SK-N-SH (cell line): ENCODE results near the gene ZNF391. TPM values are rescaled to one million over a fixed set of nuclear protein-coding genes. Genes with fewer than 3 reads are reported as not detected.

Source experiments
- CTCF ChIA-PET: fragments of 300-600, 350-600 bp; formaldehyde crosslinking; extraction: SDS; loops from one replicate; lab custom pipeline; 2021; lab: Yijun Ruan, JAX
- POLR2A ChIA-PET: fragments of 350-600 bp; sonication (Branson Sonifier 250); formaldehyde crosslinking; extraction: SDS; loops from one replicate; lab custom pipeline; 2020; ENCODE audit warnings: antibody characterized with exemption, inconsistent platforms; lab: Yijun Ruan, JAX
- DNase-seq: peaks from one replicate; pipeline ENCODE4 v3.0.0; 2012
- H2AFZ ChIP-seq: fragments of 200-600 bp; sonication (generic); 2 replicates; pipeline ENCODE4 v1.8.1; 2016; ENCODE audit warnings: antibody characterized with exemption, mild to moderate bottlenecking, low read depth
- H3F3A ChIP-seq: fragments of 200-600 bp; sonication (generic); replicated peaks from 2 replicates; pipeline ENCODE3; 2016; ENCODE audit warnings: antibody characterized with exemption, mild to moderate bottlenecking; ENCODE audit not compliant: insufficient read depth
- H3K27ac ChIP-seq, 2 experiments: fragments of 200-500 bp in 1 of 2; fragments of 200-600 bp in 1 of 2; sonication (Bioruptor generic) in 1 of 2; sonication (generic), shearing (Covaris generic) in 1 of 2; 2 replicates each; pipeline versions ENCODE4 v1.5.1 to v1.6.1; 2014 to 2016; ENCODE audit warnings: low read depth in 2 of 2, inconsistent platforms in 1 of 2, low read length in 1 of 2, mild to moderate bottlenecking in 1 of 2, mixed read lengths in 1 of 2
- H3K27me3 ChIP-seq: fragments of 200-600 bp; sonication (generic), shearing (Covaris generic); 2 replicates; pipeline ENCODE4 v1.6.1; 2016; ENCODE audit warnings: mixed run types; ENCODE audit not compliant: insufficient read depth
- H3K36me3 ChIP-seq, 2 experiments: fragments of 200-500 bp in 1 of 2; fragments of 200-600 bp in 1 of 2; sonication (Bioruptor generic) in 1 of 2; sonication (generic) in 1 of 2; replicated peaks in 1 of 2; 2 replicates each; pipeline versions ENCODE3 to v1.5.1; 2014 to 2016; ENCODE audit warnings: low read length in 1 of 2, mild to moderate bottlenecking in 1 of 2; ENCODE audit not compliant: insufficient read depth in 2 of 2, control insufficient read depth in 1 of 2
- H3K4me1 ChIP-seq, 2 experiments: fragments of 200-500 bp in 1 of 2; fragments of 200-600 bp in 1 of 2; sonication (Bioruptor generic) in 1 of 2; sonication (generic), shearing (Covaris generic) in 1 of 2; 2 replicates each; pipeline versions ENCODE4 v1.5.1 to v1.6.1; 2014 to 2016; ENCODE audit warnings: low read depth in 1 of 2, low read length in 1 of 2, mixed run types in 1 of 2; ENCODE audit not compliant: insufficient read depth in 2 of 2, control insufficient read depth in 1 of 2
- H3K4me2 ChIP-seq: fragments of 200-600 bp; sonication (generic), shearing (Covaris generic); 2 replicates; pipeline ENCODE4 v1.6.1; 2017; ENCODE audit warnings: mixed run types
- H3K4me3 ChIP-seq, 2 experiments: fragments of 200-500 bp in 1 of 2; fragments of 200-600 bp in 1 of 2; sonication (Bioruptor generic) in 1 of 2; sonication (generic), shearing (Covaris generic) in 1 of 2; 2 replicates each; pipeline versions ENCODE4 v1.5.1 to v1.8.1; 2014 to 2016; ENCODE audit warnings: low read depth in 2 of 2, inconsistent platforms in 1 of 2, low read length in 1 of 2, mild to moderate bottlenecking in 1 of 2, mixed read lengths in 1 of 2, moderate library complexity in 1 of 2
- H3K79me2 ChIP-seq: fragments of 200-600 bp; sonication (generic); 2 replicates; pipeline ENCODE4 v1.8.1; 2017; ENCODE audit warnings: mild to moderate bottlenecking; ENCODE audit not compliant: insufficient read depth
- H3K9ac ChIP-seq: fragments of 200-600 bp; sonication (generic); 2 replicates; pipeline ENCODE4 v1.6.1; 2017; ENCODE audit warnings: mixed run types
- H3K9me2 ChIP-seq: fragments of 200-600 bp; sonication (generic); 2 replicates; pipeline ENCODE4 v1.6.1; 2017; ENCODE audit warnings: mixed run types
- H3K9me3 ChIP-seq: fragments of 200-600 bp; sonication (generic); 2 replicates; pipeline ENCODE4 v1.6.1; 2017; ENCODE audit warnings: mixed run types, mild to moderate bottlenecking, moderate library complexity
- H4K20me1 ChIP-seq: fragments of 200-600 bp; sonication (generic); 2 replicates; pipeline ENCODE4 v1.6.1; 2017; ENCODE audit warnings: mild to moderate bottlenecking, mixed run types; ENCODE audit not compliant: insufficient read depth
- CHD2 ChIP-seq: fragments of 150-350 bp; IDR thresholded peaks from 2 replicates; pipeline ENCODE4 v1.6.1; 2018; ENCODE audit warnings: low read length; ENCODE audit not compliant: partially characterized antibody
- ELF1 ChIP-seq: IDR thresholded peaks from 2 replicates; pipeline ENCODE4 v1.4.0; 2012
- FOXM1 ChIP-seq: IDR thresholded peaks from 2 replicates; pipeline ENCODE4 v1.4.0; 2012; ENCODE audit warnings: low read depth, mild to moderate bottlenecking
- GABPA ChIP-seq: IDR thresholded peaks from 2 replicates; pipeline ENCODE4 v1.4.0; 2012; ENCODE audit warnings: low read depth, mild to moderate bottlenecking
- MEF2A ChIP-seq: IDR thresholded peaks from 2 replicates; pipeline ENCODE4 v1.4.0; 2012; ENCODE audit warnings: low read depth, borderline replicate concordance
- NFIC ChIP-seq: IDR thresholded peaks from 2 replicates; pipeline ENCODE4 v1.4.0; 2012; ENCODE audit warnings: borderline replicate concordance
- NRF1 ChIP-seq: IDR thresholded peaks from 2 replicates; pipeline ENCODE4 v1.6.1; 2012; ENCODE audit warnings: low read depth, mild to moderate bottlenecking, low read length
- POLR2AphosphoS5 ChIP-seq: IDR thresholded peaks from 2 replicates; pipeline ENCODE4 v1.6.1; 2012; ENCODE audit warnings: low read depth, low read length
- REST ChIP-seq: IDR thresholded peaks from 2 replicates; pipeline ENCODE4 v1.6.1; 2012; ENCODE audit warnings: mild to moderate bottlenecking, low read depth, low read length, moderate library complexity
- SIN3A ChIP-seq: IDR thresholded peaks from 2 replicates; pipeline ENCODE4 v1.6.1; 2012; ENCODE audit warnings: low read depth, mild to moderate bottlenecking, low read length, moderate library complexity, borderline replicate concordance
- TCF12 ChIP-seq: IDR thresholded peaks from 2 replicates; pipeline ENCODE4 v1.4.0; 2012
- ZBTB33 ChIP-seq: IDR thresholded peaks from 2 replicates; pipeline ENCODE4 v1.4.0; 2012; ENCODE audit warnings: low read depth, borderline replicate concordance
- WGBS: methylation state at CpG from one replicate; pipeline ENCODE4 v1.1.6; 2017; ENCODE audit warnings: low lambda C conversion rate; 5-methylcytosine and 5-hydroxymethylcytosine counted together
- polyA plus RNA-seq, 3 experiments: library from polyadenylated mRNA; depleted of rRNA; stranded (reverse); fragments of >200 nt; gene quantifications; 2 replicates each; pipeline ENCODE4 v1.2.3, GENCODE V29; 2012
- TF ChIP-seq, protein P1 (sequence below): fragments of 150-350 bp; IDR thresholded peaks from 2 replicates; pipeline ENCODE4 v1.6.1; 2017; ENCODE audit warnings: antibody characterized with exemption, low read length, low read depth, borderline replicate concordance

ZNF391 gene
- polyA plus RNA-seq, 1 of the 3 experiments (the other 2 are of a cell fraction): 0.77 TPM

DNA sequence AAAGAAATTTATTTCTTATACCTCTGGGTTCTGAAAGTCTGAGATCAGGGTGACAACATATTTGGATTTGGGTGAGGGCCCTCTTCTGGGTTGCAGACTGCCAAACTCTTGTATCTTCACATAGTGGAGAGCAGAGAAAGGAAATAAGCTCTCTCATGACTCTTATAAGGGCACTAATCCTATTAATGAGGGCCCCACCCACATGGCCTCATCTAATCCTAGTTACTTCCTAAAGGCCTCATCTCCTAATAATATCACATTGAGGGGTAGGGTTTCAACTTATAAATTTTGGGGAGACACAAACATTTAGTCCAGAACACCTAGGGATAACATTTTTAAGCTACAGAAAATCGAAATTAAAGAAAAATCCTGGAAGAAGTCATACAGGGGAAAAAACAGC is 5.1 kb upstream of the ZNF391 start:
- H3K27ac ChIP-seq: no peak overlapping the region
- no peak overlapping the region for H3K4me3 ChIP-seq
- H3F3A ChIP-seq: no peaks in the 10 kb centered on the region
- ChIA-PET POLR2A (no interaction called here), CTCF (no interaction called here)
- H3K4me1 ChIP-seq: peaks cover 3% of the 10 kb centered on the region in 2 experiments; a peak in 1 of 4 replicates
- H3K79me2 ChIP-seq: no peaks in the 10 kb centered on the region
- H4K20me1 ChIP-seq: no peaks in the 10 kb centered on the region
- DNase-seq: no peak
- H3K9me2 ChIP-seq: no peaks in the 10 kb centered on the region
- no peak overlapping the region for H3K4me2 ChIP-seq
- no peaks in the 10 kb centered on the region for H3K36me3 ChIP-seq
- H3K27me3 ChIP-seq: no peaks in the 10 kb centered on the region
- WGBS: 0% methylated on average over 1 of the region's 1 CpG
- no peak overlapping the region for H2AFZ ChIP-seq
- no peaks in the 10 kb centered on the region for H3K9me3 ChIP-seq
- TF ChIP-seq NFIC (no peak), ZBTB33 (no peak), SIN3A (no peak), FOXM1 (no peak), TCF12 (no peak), GABPA (no peak), ELF1 (no peak), CHD2 (no peak), REST (no peak), MEF2A (no peak)
- TF ChIP-seq, protein P1, sequence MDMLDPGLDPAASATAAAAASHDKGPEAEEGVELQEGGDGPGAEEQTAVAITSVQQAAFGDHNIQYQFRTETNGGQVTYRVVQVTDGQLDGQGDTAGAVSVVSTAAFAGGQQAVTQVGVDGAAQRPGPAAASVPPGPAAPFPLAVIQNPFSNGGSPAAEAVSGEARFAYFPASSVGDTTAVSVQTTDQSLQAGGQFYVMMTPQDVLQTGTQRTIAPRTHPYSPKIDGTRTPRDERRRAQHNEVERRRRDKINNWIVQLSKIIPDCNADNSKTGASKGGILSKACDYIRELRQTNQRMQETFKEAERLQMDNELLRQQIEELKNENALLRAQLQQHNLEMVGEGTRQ: no peak
- no peak overlapping the region for H3K9ac ChIP-seq

DNA sequence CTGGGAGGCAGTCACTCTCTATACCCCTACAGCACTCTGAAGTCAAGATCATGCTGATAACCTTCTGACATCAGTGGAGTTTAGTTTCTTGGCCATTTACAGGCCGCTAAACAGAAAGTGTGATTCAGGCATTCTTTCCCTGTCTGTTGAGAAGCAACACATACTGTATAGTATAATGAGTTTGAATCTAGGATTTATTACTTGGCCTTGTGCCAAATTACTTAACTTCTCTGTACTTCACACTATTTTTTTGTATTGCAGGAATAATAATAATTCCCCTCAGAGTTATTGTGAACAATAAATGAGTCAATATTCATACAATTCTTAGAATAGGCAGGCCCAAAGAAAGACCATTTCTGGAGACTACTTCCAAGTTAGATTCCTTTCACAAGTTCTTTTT is 4.1 kb downstream of the ZNF391 start:
- H4K20me1 ChIP-seq: no peaks in the 10 kb centered on the region
- H3K4me3 ChIP-seq: no peak overlapping the region
- no peaks in the 10 kb centered on the region for H3K79me2 ChIP-seq
- H3K4me2 ChIP-seq: no peak overlapping the region
- H3K36me3 ChIP-seq: peaks cover 0 to 4% of the 10 kb centered on the region in 2 experiments
- no peaks in the 10 kb centered on the region for H3K9me2 ChIP-seq
- H3K27me3 ChIP-seq: no peaks in the 10 kb centered on the region
- no peaks in the 10 kb centered on the region for H3F3A ChIP-seq
- no peak for DNase-seq
- H3K27ac ChIP-seq: no peak overlapping the region
- CTCF ChIA-PET: no interaction called here
- WGBS: 93% methylated on average over 1 of the region's 1 CpG
- TF ChIP-seq ELF1 (no peak), POLR2AphosphoS5 (no peak), NRF1 (no peak)
- POLR2A ChIA-PET: no interaction called here
- H3K4me1 ChIP-seq: peaks cover 3% of the 10 kb centered on the region in 2 experiments; a peak in 2 of 4 replicates
- H3K9me3 ChIP-seq: no peaks in the 10 kb centered on the region
- H2AFZ ChIP-seq: no peak overlapping the region
- no peak overlapping the region for H3K9ac ChIP-seq
